Keratinocyte (primary cell): Measurements from ENCODE around the gene DYNC1I1. TPM values are rescaled to one million over a fixed set of nuclear protein-coding genes. Genes with fewer than 3 reads are reported as not detected.

Experiments used
- DNase-seq: peaks from one replicate; pipeline ENCODE4 v3.0.0-alpha.2; 2011; ENCODE audit warnings: low read depth, missing footprints, low spot score
- FAIRE-seq: peaks from 2 replicates; lab custom pipeline; 2011; peaks lifted over from hg19 to GRCh38; lab: Jason Lieb, UNC
- H2AFZ ChIP-seq: 2 replicates; pipeline ENCODE4 v1.6.0; 2012; ENCODE audit warnings: low read length, control low read depth, inconsistent platforms; ENCODE audit not compliant: control insufficient read depth
- H3K27ac ChIP-seq: 2 replicates; pipeline ENCODE4 v1.5.1; 2011; ENCODE audit warnings: low read length; ENCODE audit not compliant: control insufficient read depth, insufficient read depth
- H3K27me3 ChIP-seq: 3 replicates; pipeline ENCODE4 v1.6.0; 2011; ENCODE audit warnings: low read length; ENCODE audit not compliant: control insufficient read depth, insufficient read depth; ENCODE audit errors: extremely low read depth
- H3K36me3 ChIP-seq, 2 experiments: 2 replicates in 1 of 2; 3 replicates in 1 of 2; pipeline ENCODE4 v1.5.1; 2011; ENCODE audit warnings: low read length in 2 of 2, mild to moderate bottlenecking in 1 of 2; ENCODE audit not compliant: control insufficient read depth in 2 of 2, insufficient read depth in 2 of 2; ENCODE audit errors: extremely low read depth in 1 of 2
- H3K4me1 ChIP-seq: 3 replicates; pipeline ENCODE4 v1.5.1; 2011; ENCODE audit warnings: low read length; ENCODE audit not compliant: control insufficient read depth, insufficient read depth; ENCODE audit errors: extremely low read depth
- H3K4me2 ChIP-seq: 3 replicates; pipeline ENCODE4 v1.6.0; 2011; ENCODE audit warnings: low read depth, low read length; ENCODE audit not compliant: control insufficient read depth, insufficient read depth; ENCODE audit errors: extremely low read depth
- H3K4me3 ChIP-seq, 3 experiments: fragments of 200-600 bp in 1 of 3; sonication (generic) in 1 of 3; 2 replicates in 2 of 3; 3 replicates in 1 of 3; pipeline ENCODE4 v1.5.1; 2011 to 2016; ENCODE audit warnings: low read length in 3 of 3, mild to moderate bottlenecking in 3 of 3, control low read depth in 2 of 3, inconsistent platforms in 1 of 3, low read depth in 1 of 3, mixed read lengths in 1 of 3, mixed run types in 1 of 3, moderate library complexity in 1 of 3; ENCODE audit not compliant: control insufficient read depth in 2 of 3, insufficient read depth in 2 of 3; ENCODE audit errors: extremely low read depth in 1 of 3
- H3K79me2 ChIP-seq: 2 replicates; pipeline ENCODE4 v1.6.0; 2012; ENCODE audit warnings: low read length; ENCODE audit not compliant: control insufficient read depth, insufficient read depth
- H3K9ac ChIP-seq: 3 replicates; pipeline ENCODE4 v1.6.0; 2011; ENCODE audit warnings: low read length; ENCODE audit not compliant: control insufficient read depth, insufficient read depth; ENCODE audit errors: extremely low read depth
- H3K9me1 ChIP-seq: 3 replicates; pipeline ENCODE4 v1.6.0; 2011; ENCODE audit warnings: low read length; ENCODE audit not compliant: control insufficient read depth, insufficient read depth; ENCODE audit errors: extremely low read depth
- H3K9me3 ChIP-seq: 2 replicates; pipeline ENCODE4 v1.5.1; 2012; ENCODE audit warnings: low read depth, low read length; ENCODE audit not compliant: control insufficient read depth
- H4K20me1 ChIP-seq: 3 replicates; pipeline ENCODE4 v1.6.0; 2011; ENCODE audit warnings: low read length; ENCODE audit not compliant: control insufficient read depth, insufficient read depth; ENCODE audit errors: extremely low read depth
- CTCF ChIP-seq, 3 experiments: IDR thresholded peaks in 1 of 3; conservative IDR thresholded peaks in 1 of 3; optimal IDR thresholded peaks in 1 of 3; 2 replicates in 2 of 3; 3 replicates in 1 of 3; pipeline versions ENCODE3 to v1.5.1; 2011; ENCODE audit warnings: low read length in 3 of 3, mild to moderate bottlenecking in 3 of 3, moderate library complexity in 2 of 3, control low read depth in 1 of 3, inconsistent platforms in 1 of 3; ENCODE audit not compliant: insufficient read depth in 2 of 3; ENCODE audit errors: extremely low read depth in 1 of 3
- EZH2 ChIP-seq: IDR thresholded peaks from one replicate; pipeline ENCODE4 v1.6.1; 2012; ENCODE audit warnings: inconsistent platforms, mild to moderate bottlenecking, low read length, moderate library complexity
- dilution Hi-C: fragments of 300-500 bp; cut with MboI; formaldehyde crosslinking; loops from one replicate; pipeline ENCODE4 v1.7.0; 2020; ENCODE audit warnings: low sequenced_read_pairs; ENCODE audit not compliant: extremely low pct_ligation_motif_present
- polyA plus RNA-seq, 5 experiments: library from polyadenylated mRNA; depleted of rRNA in 3 of 5; stranded (reverse) in 3 of 5; stranded (forward) in 1 of 5; unstranded in 1 of 5; fragments of >200 nt; gene quantifications; 1 replicate in 1 of 5; 2 replicates in 3 of 5; 3 replicates in 1 of 5; pipeline versions ENCODE4 v1.2.1 to v1.2.3, GENCODE V29; 2011 to 2012; ENCODE audit warnings: missing spikeins in 2 of 5, low read depth in 1 of 5, low replicate concordance in 1 of 5

DYNC1I1 gene
- polyA plus RNA-seq, 1 donor (not counting 4 experiments of a cell fraction or from before 2014, with no cell fraction given): 0.10 TPM

GRCh38 chr7:95822717-95823116 is 50.4 kb downstream of the DYNC1I1 start:
- dilution Hi-C loops: no loop called here
- no peak for FAIRE-seq

GRCh38 chr7:95824616-95825015 is 52.3 kb downstream of the DYNC1I1 start:
- Histone ChIP-seq H3K4me1 (no peaks in the 10 kb centered on the region), H3K27ac (no peak overlapping the region), H3K79me2 (no peaks in the 10 kb centered on the region), H3K27me3 (no peaks in the 10 kb centered on the region), H3K9me1 (no peaks in the 10 kb centered on the region), H3K36me3 (no peaks in the 10 kb centered on the region), H3K9me3 (no peaks in the 10 kb centered on the region), H3K4me3 (no peak overlapping the region), H3K4me2 (no peak overlapping the region), H4K20me1 (no peaks in the 10 kb centered on the region), H3K9ac (no peak overlapping the region), H2AFZ (no peak overlapping the region)
- FAIRE-seq (no peak), DNase-seq (no peak)
- TF ChIP-seq EZH2 (no peak), CTCF (optimal IDR thresholded peaks at IDR 0.05 in 1 of 3, IDR thresholded peaks at IDR 0.05 in 1 of 3, conservative IDR thresholded peaks at IDR 0.05 in 1 of 3; ENCODE audit: extremely low read depth in 1 of 3, insufficient read depth in 2 of 3, low read length in 3 of 3) (no peak)
- dilution Hi-C loops: no loop called here

More at GRCh38 chr7:95822717-95823116, 50.4 kb downstream of the DYNC1I1 start:
- DNase-seq: no peak
- H3K4me2 ChIP-seq: no peak overlapping the region
- no peak overlapping the region for H3K9ac ChIP-seq
- no peaks in the 10 kb centered on the region for H4K20me1 ChIP-seq
- no peaks in the 10 kb centered on the region for H3K79me2 ChIP-seq
- TF ChIP-seq EZH2 (no peak), CTCF (optimal IDR thresholded peaks at IDR 0.05 in 1 of 3, IDR thresholded peaks at IDR 0.05 in 1 of 3, conservative IDR thresholded peaks at IDR 0.05 in 1 of 3; ENCODE audit: extremely low read depth in 1 of 3, insufficient read depth in 2 of 3, low read length in 3 of 3) (no peak)
- H3K9me1 ChIP-seq: no peaks in the 10 kb centered on the region
- no peak overlapping the region for H2AFZ ChIP-seq
- no peak overlapping the region for H3K27ac ChIP-seq
- no peaks in the 10 kb centered on the region for H3K9me3 ChIP-seq
- H3K4me1 ChIP-seq: no peaks in the 10 kb centered on the region
- H3K36me3 ChIP-seq: no peaks in the 10 kb centered on the region
- no peak overlapping the region for H3K4me3 ChIP-seq
- H3K27me3 ChIP-seq: no peaks in the 10 kb centered on the region
